GM18858 (cell line): ENCODE results near the gene TASOR.

Experiments
- ATAC-seq: cut with Tn5 transposase; IDR thresholded peaks from one replicate; pipeline ENCODE4 v1.9.1; 2021; ENCODE audit not compliant: unreplicated experiment

The TASOR gene

DNA sequence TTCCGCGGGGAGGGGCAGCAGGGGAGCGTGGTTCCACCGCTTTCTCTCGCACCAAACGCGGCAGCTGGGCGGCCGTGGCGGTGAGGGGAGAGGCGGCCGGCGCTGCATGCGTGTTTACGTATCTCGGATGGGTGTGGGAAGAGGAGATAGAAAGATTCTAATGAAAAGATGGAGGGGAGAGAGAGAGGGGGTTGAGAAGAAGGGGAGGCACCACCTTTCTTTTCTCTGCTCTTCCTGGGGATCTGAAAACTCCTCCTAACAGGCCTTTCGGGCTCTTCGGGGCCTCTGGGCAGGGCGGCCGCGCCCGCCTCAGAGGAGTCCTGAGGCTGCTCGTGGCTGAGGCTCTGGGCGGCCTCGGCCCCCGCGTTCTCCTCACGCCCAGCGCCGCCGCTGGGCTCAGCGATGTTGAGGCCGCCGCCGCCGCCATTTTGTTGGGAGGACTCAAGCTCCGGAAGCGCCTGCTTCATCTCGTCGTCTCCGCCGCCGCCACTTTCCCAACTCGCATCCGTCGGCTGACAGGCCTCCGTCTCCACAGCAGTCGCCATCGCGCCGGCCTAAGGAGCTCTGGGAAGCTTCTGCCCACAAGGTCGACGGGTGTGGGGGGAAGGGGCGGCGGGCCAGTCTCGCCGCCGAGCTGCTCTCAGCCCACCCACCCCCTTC is 473 bp downstream of the TASOR start:
- peak; percentile 40 for ATAC-seq

- ATAC-seq: no peak
These were observed 1.0 kb downstream of the TASOR start for GRCh38 chr3:56681984-56682461.

DNA sequence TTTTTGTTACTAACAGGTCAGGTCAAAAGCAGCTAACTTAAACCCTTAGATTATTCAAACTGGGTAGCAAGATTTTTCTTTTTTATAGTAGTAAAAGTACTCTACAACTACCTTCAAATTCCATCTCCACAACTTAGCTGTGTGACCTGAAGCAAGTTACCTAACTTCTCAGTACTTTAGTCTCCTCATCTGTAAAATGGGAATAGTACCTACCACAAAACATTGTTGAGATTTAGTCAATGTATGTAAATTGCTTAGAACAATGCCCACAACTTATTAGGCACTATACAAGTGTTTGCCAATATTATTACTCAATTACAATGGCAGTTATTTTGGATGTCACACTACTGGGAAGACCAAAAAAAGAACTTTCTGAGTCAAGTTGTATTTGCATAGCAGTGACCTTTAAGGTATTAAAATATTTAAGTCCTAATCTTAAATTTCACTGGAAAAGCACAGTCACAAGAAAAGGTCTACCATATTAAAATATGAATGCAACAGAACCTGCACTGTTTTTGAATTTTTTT is 2.9 kb downstream of the TASOR start:
- ATAC-seq: no peak

- ATAC-seq: peak; percentile 71
These were observed 5.8 kb downstream of the TASOR start for GRCh38 chr3:56677286-56677685.

GRCh38 chr3:56673781-56674457 is 9.1 kb downstream of the TASOR start:
- ATAC-seq: no peak

GRCh38 chr3:56667973-56668579 is 15.0 kb downstream of the TASOR start:
- no peak for ATAC-seq

GRCh38 chr3:56664823-56665222 is 18.2 kb downstream of the TASOR start:
- no peak for ATAC-seq

- no peak for ATAC-seq
These were observed 27.4 kb downstream of the TASOR start for GRCh38 chr3:56655709-56656108.

- ATAC-seq: no peak
These were observed 28.6 kb downstream of the TASOR start for GRCh38 chr3:56654460-56654859.

DNA sequence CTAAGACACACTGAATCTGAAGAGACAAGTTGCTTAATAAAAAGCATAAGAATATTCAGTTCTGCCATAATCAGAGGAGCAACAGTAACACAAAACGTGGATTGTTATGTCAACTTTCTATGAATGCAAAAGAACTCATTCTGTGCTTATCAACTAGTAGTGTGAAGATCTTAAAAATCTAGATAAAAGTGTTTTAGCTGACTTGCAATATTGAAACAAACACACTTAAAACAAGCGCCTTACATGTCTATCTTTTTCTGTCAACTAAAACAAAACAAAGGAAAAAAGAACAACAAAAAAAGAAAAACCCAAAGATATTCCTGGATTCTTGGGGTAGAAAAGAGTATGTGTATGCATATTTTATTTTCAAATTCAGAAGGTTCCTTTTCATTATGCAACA is 37.7 kb downstream of the TASOR start:
- no peak for ATAC-seq

DNA sequence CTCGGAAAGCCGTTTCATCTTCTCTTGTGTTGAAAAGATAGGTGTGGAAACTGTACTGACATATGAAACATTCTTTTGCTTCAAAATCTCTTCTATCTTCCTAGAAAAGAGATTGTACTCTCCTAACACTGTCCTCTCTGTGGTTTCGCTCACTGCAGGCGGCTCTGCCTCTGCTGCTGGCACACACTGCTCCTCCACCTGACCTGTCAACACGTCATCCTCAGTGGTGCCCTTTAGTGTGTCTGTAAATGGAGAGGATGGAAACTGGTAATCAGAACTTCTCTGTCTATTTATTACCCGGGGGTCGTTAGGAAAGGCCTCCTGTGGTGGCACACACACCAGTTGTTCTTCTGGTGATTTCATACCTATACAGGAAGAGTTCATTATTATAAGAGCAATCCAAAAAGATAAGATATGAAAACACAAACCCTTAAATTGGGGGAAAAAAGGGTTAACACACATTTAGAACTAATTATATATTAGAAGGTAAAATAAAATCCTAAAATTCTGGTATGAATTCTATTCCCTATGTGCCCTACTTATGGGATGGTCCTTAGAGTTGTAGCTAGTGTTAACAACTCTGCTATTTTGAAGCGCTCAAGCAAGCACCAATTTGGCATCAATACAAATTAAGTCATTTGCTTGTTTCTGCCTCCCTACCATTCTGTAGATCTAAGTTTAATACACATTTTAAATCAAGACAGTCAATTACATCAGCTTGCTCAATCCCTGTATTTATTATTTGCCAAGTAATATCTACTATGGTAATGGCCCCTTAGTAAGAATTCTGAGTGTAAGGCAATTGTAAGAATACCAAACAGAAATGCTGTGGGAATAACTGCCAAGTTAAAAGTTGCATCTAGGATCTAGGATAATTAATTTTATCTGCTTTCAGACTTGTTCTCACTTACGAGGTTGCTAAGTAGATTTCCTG is 49.2 kb downstream of the TASOR start:
- ATAC-seq: no peak
